ENCODE data around the gene RNFT2. TPM values are rescaled to one million over a fixed set of nuclear protein-coding genes. Genes with fewer than 3 reads are reported as not detected.

The RNFT2 gene
- total RNA-seq, 2 experiments from 2014 or later, result 4.9 to 6.0 TPM

- CTCF ChIA-PET, result no interaction called here
- H3K4me3 Mint-ChIP-seq, result peak overlapping the region; percentile 98
- POLR2A ChIA-PET, result no interaction called here
These were observed 80.3 kb downstream of the RNFT2 start for GRCh38 chr12:116818341-116818856.

GRCh38 chr12:116818948-116819832, 81.1 kb downstream of the RNFT2 start:
- H3K36me3 Mint-ChIP-seq (ENCODE audit: low read depth), result peaks cover 8% of the 10 kb centered on the region
- ChIA-PET POLR2A (no interaction called here), CTCF (no interaction called here)
- DNase-seq, result peak; percentile 83 to 97 (median 88)
- Histone ChIP-seq H3K4me3 (ENCODE audit: low read length) (peak overlapping the region; percentile 71), H3K9me3 (ENCODE audit: control insufficient read depth in 1 of 2, insufficient read depth in 1 of 2, low read length in 2 of 2) (no peaks in the 10 kb centered on the region), H3K27ac (ENCODE audit: low read depth in 1 of 2, low read length in 2 of 2) (peak overlapping the region; percentile 80 to 81), H3K36me3 (ENCODE audit: insufficient read depth, low read length) (no peaks in the 10 kb centered on the region), H3K4me1 (ENCODE audit: insufficient read depth, low read length) (peaks cover 16% of the 10 kb centered on the region), H3K27me3 (ENCODE audit: control insufficient read depth in 1 of 2, insufficient read depth in 2 of 2, low read length in 2 of 2) (no peaks in the 10 kb centered on the region)
- peak overlapping the region; percentile 89 for H3K27ac Mint-ChIP-seq
- H3K4me3 Mint-ChIP-seq, result peak overlapping the region; percentile 98
- TF ChIP-seq CTCF (IDR thresholded peaks at IDR 0.05), result no peak
- intact Hi-C loops (cut with DNase I, micrococcal nuclease), result loop anchor here (1.0 to 10.0 kb wide), 5 partner anchors 78 to 1196 kb away; partner anchors contain the start of genes FBXW8 (in 1 of the 2), RFC5 (in 1 of the 2), RNFT2 (in 1 of the 2) and SPRING1 (in 1 of the 2)
- peak; percentile 86 for ATAC-seq (ENCODE audit: poor library complexity)
- no peaks in the 10 kb centered on the region for H3K27me3 Mint-ChIP-seq
- no peaks in the 10 kb centered on the region for H3K9me3 Mint-ChIP-seq
- H3K4me1 Mint-ChIP-seq (ENCODE audit: low read depth), result peaks cover 21% of the 10 kb centered on the region

More at GRCh38 chr12:116818341-116818856, 80.3 kb downstream of the RNFT2 start:
- Mint-ChIP-seq H3K9me3 (no peaks in the 10 kb centered on the region), H3K36me3 (ENCODE audit: low read depth) (peaks cover 8% of the 10 kb centered on the region), H3K27ac (peak overlapping the region; percentile 89), H3K4me1 (ENCODE audit: low read depth) (peaks cover 21% of the 10 kb centered on the region), H3K27me3 (no peaks in the 10 kb centered on the region)
- no peaks in the 10 kb centered on the region for H3K27me3 ChIP-seq (ENCODE audit: control insufficient read depth in 1 of 2, insufficient read depth in 2 of 2, low read length in 2 of 2)
- ATAC-seq (ENCODE audit: poor library complexity) (peak; percentile 19), DNase-seq (peak in 10 of 14 experiments; percentile 4 to 63 (median 12))
- no peaks in the 10 kb centered on the region for H3K9me3 ChIP-seq (ENCODE audit: control insufficient read depth in 1 of 2, insufficient read depth in 1 of 2, low read length in 2 of 2)
- no peak for TF ChIP-seq CTCF (IDR thresholded peaks at IDR 0.05)
- peaks cover 16% of the 10 kb centered on the region for H3K4me1 ChIP-seq (ENCODE audit: insufficient read depth, low read length)
- peak overlapping the region; percentile 71 for H3K4me3 ChIP-seq (ENCODE audit: low read length)
- H3K36me3 ChIP-seq (ENCODE audit: insufficient read depth, low read length), result no peaks in the 10 kb centered on the region
- H3K27ac ChIP-seq (ENCODE audit: low read depth in 1 of 2, low read length in 2 of 2), result peak overlapping the region; percentile 80 to 81
- intact Hi-C loops (cut with DNase I, micrococcal nuclease), result loop anchor here (2.0 to 10.0 kb wide), 4 partner anchors 78 to 1196 kb away; partner anchors contain the start of genes FBXW8 (in 1 of the 2) and RFC5 (in 1 of the 2)

GRCh38 chr12:116820064-116820656, 82.0 kb downstream of the RNFT2 start:
- ChIA-PET CTCF (no interaction called here), POLR2A (no interaction called here)
- H3K4me3 Mint-ChIP-seq, result peak overlapping the region; percentile 76
- H3K27me3 ChIP-seq (ENCODE audit: control insufficient read depth in 1 of 2, insufficient read depth in 2 of 2, low read length in 2 of 2), result no peaks in the 10 kb centered on the region
- no peaks in the 10 kb centered on the region for H3K36me3 ChIP-seq (ENCODE audit: insufficient read depth, low read length)
- DNase-seq (peak in 2 of 14 experiments; percentile 5 to 21), ATAC-seq (ENCODE audit: poor library complexity) (no peak)
- H3K27ac Mint-ChIP-seq, result peak overlapping the region; percentile 89
- H3K27me3 Mint-ChIP-seq, result no peaks in the 10 kb centered on the region
- peaks cover 8% of the 10 kb centered on the region for H3K36me3 Mint-ChIP-seq (ENCODE audit: low read depth)
- intact Hi-C loops (cut with DNase I, micrococcal nuclease), result loop anchor here in 1 of 2 experiments (5.0 to 10.0 kb wide), 3 partner anchors 265 to 1555 kb away; partner anchors contain the start of genes FBXO21, MAP1LC3B2, SUDS3 and TAOK3
- H3K4me1 Mint-ChIP-seq (ENCODE audit: low read depth), result peaks cover 21% of the 10 kb centered on the region
- H3K4me3 ChIP-seq (ENCODE audit: low read length), result no peak overlapping the region
- H3K27ac ChIP-seq (ENCODE audit: low read depth in 1 of 2, low read length in 2 of 2), result no peak overlapping the region
- H3K9me3 ChIP-seq (ENCODE audit: control insufficient read depth in 1 of 2, insufficient read depth in 1 of 2, low read length in 2 of 2), result no peaks in the 10 kb centered on the region
- peaks cover 16% of the 10 kb centered on the region for H3K4me1 ChIP-seq (ENCODE audit: insufficient read depth, low read length)
- no peak for TF ChIP-seq CTCF (IDR thresholded peaks at IDR 0.05)
- H3K9me3 Mint-ChIP-seq, result no peaks in the 10 kb centered on the region

Measured in CD4-positive, alpha-beta T cell (primary cell).